IPS-NIHi7 (cell line): Measurements from ENCODE around the gene GP9.
"Not testable (repeated sequence)": the region's sequence is repeated elsewhere in the genome, so short reads cannot be mapped to it uniquely, and the experiment has no call there.

ENCODE experiments used
- DNase-seq: peaks from one replicate; pipeline ENCODE4 v3.0.0; 2012; ENCODE audit warnings: mixed read lengths; ENCODE audit errors: extremely low spot score

The GP9 gene

GRCh38 chr3:129070086-129070885 is 9.7 kb downstream of the GP9 start:
- no peak for DNase-seq

DNA sequence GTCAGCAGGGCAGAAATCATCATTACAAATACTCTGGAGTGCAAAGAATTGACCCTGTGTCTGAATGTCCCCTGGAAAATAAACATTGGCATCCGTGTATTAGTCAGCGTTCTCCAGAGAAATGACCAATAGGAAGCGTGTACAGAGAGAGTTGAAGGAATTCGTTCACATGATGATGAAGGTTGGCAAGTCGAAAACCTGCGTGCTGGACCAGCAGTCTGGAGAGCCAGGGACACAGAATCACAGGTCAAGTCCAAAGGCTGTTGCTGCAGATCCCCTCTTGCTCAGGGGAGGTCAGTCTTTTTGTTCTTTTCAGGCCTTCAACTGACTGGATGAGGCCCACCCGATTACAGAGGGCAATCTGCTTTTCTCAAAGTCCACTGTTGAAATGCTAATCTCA is 16.6 kb downstream of the GP9 start:
- DNase-seq: no peak

DNA sequence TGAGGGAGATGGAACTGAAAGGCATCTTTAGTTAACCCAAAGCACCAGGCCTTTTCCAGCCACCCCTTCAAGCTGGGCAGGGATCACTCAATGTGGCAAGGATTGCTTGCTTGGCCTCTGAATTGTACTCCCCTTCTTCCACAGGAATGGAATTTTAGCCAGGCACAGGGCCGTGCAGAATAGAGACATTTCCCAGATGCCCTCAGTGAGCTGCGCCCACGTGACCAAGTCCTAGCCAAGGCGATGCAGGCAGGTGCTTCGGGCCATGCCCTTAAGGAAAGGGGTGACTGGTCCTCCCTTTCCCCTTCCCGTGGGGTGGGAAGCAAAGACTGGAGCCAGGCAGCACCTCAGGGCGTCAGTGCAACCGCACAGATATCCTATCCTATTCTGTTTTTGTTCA is 17.9 kb downstream of the GP9 start:
- DNase-seq: no peak

GRCh38 chr3:129081503-129081902 is 20.9 kb downstream of the GP9 start:
- no peak for DNase-seq

- no peak for DNase-seq
Measured at GRCh38 chr3:129082026-129082425, 21.4 kb downstream of the GP9 start.

DNA sequence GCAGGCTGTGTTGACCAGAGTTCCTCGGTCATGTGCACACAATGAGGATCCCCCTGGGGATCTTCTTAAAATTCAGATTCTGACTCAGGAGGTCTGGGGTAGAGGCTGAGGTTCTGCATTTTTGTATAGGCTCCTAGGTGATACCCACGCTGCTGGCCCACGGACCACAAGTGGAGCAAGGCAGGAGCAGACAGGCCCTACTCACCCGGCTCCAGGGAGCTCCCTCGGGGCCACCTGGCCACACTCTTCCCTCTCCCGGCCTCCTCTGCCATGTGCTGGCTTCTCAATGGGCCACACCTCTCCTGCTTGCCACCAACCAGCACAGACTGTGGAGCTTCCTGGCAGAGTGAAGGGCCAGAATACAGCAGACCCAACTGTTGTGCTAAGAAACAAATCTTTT is 23.9 kb downstream of the GP9 start:
- no peak for DNase-seq

GRCh38 chr3:129085165-129085715 is 24.7 kb downstream of the GP9 start:
- DNase-seq: no peak

GRCh38 chr3:129085818-129086217 is 25.2 kb downstream of the GP9 start:
- DNase-seq: no peak

- DNase-seq: no peak
Measured at GRCh38 chr3:129087138-129087702, 26.6 kb downstream of the GP9 start.

DNA sequence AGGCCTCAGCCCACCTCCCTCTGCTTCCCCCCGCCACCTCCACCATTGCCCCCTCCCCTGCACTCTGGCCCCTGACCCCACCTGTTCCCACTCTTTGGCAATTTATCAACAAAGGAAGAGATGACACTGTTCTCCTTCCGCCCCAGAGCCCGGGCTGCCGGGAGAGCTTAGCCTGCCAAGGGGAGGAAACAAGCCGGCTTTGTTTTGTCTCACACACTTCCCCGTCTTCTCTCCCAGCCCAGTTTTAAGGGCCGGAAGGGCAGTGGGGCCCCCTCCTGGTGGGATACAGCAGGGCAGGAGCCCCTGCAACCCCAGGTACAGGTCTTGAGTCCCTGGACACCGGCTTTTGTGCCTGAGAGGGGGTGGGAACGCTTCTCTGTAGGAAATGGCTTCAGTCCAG is 27.3 kb downstream of the GP9 start:
- DNase-seq: not testable (repeated sequence)

DNA sequence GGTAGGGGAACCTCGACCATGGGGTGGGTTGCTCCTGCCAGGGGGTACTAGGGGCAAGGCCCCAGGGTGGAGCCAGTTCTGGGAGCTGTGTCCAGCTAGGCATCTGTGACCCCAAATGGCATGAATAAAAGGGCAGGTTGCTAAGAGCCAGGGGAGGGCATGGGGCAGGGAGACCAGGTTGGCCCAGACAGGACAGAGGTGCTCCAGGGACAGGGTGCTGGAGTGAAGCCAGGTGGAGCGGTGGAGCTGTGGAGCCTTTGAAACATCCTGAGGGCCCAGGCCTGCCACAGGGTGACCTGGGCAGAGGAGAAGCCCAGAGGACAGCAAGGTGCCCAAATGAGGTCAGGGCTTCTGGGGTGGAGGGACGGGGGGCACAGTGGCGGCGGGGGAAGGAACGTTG is 27.7 kb downstream of the GP9 start:
- not testable (repeated sequence) for DNase-seq

DNA sequence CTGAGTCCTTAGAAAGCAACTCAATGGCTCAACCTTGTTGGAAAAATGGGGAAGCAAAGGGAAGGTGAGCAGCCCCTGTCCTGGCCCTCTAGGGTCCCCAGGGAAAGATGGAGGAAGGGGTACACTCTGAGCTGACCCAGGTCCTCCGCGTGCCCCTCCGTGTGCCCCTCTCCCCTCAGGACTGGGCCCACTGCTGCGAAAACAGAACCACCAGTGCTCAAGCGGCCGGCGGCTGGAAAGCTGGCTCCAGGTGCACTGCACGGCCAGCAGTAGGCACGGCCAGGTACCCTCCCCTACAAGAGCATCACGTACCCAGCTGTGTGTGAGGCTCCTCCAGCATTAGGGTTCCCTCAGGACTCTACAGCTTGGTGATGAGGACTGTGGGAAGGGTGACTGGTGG is 34.7 kb downstream of the GP9 start:
- no peak for DNase-seq

DNA sequence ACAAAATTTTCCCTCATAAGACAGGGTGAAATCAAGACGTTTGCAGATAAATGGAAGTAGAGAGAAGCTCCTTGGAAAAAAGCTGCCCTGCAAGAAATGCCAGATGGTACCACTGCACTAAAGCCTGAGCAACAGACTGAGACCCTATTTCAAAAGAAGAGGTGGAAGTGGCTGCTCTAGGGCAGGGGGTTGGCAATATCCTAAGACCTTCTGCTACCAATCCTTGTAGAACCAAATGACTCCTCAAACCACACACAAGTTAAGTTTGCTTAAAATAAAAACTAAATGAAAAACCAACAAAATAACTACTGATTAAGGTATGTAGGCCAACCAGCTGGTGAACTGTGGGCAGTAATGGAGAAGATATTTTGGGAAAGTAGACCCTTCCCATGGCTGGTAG is 39.7 kb downstream of the GP9 start:
- DNase-seq: no peak

GRCh38 chr3:129101370-129102138 is 41.0 kb downstream of the GP9 start:
- no peak for DNase-seq

DNA sequence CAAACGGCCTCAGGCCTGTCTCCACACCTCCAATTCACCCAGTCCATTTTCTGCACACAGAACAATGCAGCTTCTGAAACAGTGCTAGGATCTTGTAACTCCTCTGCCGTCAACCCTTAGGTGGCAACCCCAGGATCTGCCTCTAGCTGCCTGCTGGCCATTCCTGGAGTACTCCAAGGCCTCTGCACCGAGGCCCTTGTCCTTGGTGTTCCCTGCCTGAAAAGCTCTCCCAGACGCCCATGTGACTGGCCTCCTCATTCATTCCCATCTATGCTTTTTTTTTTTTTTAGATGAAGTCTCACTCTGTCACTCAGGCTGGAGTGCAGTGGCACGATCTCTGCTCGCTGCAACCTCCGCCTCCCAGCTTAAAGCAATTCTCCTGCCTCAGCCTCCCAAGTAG is 42.7 kb downstream of the GP9 start:
- DNase-seq: no peak

DNA sequence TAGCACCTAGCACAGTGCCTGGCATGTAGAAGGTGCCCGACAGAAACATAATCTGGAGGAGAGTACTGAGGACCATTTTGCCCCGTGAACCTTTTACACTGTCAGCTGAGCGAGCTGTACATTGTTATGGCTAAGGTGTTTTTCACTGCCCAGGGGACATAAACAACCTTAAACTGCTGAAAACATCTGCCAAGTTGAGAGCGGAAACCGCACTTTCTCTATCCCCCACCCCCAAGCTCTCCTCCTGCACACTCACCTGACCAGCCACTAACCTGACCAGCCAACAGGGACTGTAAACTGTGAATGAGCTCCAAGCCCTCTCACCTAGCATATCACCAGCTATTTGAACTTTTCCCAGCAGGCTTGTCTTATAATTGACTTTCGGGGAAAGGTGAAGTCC is 43.5 kb downstream of the GP9 start:
- DNase-seq: no peak

- no peak for DNase-seq
Measured at GRCh38 chr3:129104498-129105079, 44.0 kb downstream of the GP9 start.

- DNase-seq: no peak
Measured at GRCh38 chr3:129105862-129106261, 45.3 kb downstream of the GP9 start.

GRCh38 chr3:129106320-129106719 is 45.7 kb downstream of the GP9 start:
- DNase-seq: no peak

GRCh38 chr3:129106866-129107565 is 46.4 kb downstream of the GP9 start:
- DNase-seq: no peak

DNA sequence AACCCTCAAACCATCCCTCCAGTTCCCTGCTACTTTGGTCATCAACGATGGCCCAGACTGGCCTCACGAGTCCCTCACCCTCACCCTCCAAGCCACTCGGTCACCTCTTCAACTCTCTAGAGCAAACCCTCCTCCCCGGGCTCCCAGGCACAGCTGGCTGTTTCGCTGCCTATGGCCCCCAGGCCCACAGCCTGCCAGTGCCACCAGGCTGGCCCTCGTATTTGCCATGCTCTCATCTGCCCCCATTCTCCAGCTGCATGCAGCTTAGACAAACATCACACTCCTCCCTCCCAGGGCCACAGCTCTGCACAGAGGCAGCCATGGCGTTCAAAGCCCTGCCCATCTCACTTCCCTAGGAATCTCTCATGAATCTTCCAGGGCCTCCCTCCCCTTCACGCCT is 47.2 kb downstream of the GP9 start:
- DNase-seq: no peak
